ENCODE measurements around the gene LDLRAP1. TPM values are rescaled to one million over a fixed set of nuclear protein-coding genes. Genes with fewer than 3 reads are reported as not detected.

Gene LDLRAP1
- total and polyA plus RNA-seq, 7 donors, result 5.6 to 12.9 (median 10.5) TPM

DNA sequence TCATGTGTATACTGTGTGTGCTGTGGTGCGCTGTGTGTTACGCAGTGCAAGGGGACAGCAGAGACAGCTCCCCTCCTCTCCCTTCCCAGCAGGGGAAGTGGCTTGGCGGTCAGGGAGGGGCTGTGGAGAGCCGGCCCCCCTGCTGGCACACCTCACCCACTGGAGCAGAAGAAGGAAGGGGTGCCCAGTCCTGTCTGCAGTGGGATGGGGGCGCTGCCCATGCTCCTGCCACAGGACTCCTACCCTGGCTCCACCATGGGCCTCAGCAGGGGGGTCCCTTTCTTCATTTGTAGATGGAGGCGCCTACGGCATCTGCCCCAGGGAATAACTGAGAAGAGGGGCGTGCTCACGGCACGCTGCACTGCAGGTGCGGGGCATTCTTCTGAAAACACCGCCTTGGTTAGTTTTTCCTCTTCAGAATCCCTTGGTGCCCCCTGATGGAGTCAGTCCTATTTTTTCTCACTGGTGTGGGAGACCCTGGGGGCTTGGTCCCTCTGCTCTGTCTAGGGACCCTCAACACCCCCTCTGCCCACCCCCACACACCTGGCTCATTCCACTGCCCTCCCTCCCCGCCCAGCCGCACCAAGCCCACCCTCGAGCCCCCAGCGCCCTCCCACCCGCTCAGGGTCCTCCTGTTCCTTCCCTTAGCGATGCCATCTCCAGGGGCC, 13.8 kb upstream of the LDLRAP1 start:
- no peak for ATAC-seq
- no peaks in the 10 kb centered on the region for H3K9me3 ChIP-seq
- no peaks in the 10 kb centered on the region for H3K36me3 ChIP-seq (ENCODE audit: insufficient read depth in 1 of 2, low read depth in 1 of 2)
- H3K27me3 ChIP-seq (ENCODE audit: insufficient read depth in 3 of 3, low read length in 2 of 3), result peaks cover 0 to 3% (median 0%) of the 10 kb centered on the region in 3 donors
- WGBS, 3 donors, result 88 to 93% (median 91%) methylated on average over 16 to 18 of the region's 18 CpGs
- no peak overlapping the region for H3K4me3 ChIP-seq
- intact Hi-C loops (cut with DNase I), result no loop called here
- no peak overlapping the region for H3K27ac ChIP-seq
- no peaks in the 10 kb centered on the region for H3K4me1 ChIP-seq
- TF ChIP-seq, protein P1, sequence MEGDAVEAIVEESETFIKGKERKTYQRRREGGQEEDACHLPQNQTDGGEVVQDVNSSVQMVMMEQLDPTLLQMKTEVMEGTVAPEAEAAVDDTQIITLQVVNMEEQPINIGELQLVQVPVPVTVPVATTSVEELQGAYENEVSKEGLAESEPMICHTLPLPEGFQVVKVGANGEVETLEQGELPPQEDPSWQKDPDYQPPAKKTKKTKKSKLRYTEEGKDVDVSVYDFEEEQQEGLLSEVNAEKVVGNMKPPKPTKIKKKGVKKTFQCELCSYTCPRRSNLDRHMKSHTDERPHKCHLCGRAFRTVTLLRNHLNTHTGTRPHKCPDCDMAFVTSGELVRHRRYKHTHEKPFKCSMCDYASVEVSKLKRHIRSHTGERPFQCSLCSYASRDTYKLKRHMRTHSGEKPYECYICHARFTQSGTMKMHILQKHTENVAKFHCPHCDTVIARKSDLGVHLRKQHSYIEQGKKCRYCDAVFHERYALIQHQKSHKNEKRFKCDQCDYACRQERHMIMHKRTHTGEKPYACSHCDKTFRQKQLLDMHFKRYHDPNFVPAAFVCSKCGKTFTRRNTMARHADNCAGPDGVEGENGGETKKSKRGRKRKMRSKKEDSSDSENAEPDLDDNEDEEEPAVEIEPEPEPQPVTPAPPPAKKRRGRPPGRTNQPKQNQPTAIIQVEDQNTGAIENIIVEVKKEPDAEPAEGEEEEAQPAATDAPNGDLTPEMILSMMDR (IDR thresholded peaks at IDR 0.05), result no peak
- no peak for DNase-seq

DNA sequence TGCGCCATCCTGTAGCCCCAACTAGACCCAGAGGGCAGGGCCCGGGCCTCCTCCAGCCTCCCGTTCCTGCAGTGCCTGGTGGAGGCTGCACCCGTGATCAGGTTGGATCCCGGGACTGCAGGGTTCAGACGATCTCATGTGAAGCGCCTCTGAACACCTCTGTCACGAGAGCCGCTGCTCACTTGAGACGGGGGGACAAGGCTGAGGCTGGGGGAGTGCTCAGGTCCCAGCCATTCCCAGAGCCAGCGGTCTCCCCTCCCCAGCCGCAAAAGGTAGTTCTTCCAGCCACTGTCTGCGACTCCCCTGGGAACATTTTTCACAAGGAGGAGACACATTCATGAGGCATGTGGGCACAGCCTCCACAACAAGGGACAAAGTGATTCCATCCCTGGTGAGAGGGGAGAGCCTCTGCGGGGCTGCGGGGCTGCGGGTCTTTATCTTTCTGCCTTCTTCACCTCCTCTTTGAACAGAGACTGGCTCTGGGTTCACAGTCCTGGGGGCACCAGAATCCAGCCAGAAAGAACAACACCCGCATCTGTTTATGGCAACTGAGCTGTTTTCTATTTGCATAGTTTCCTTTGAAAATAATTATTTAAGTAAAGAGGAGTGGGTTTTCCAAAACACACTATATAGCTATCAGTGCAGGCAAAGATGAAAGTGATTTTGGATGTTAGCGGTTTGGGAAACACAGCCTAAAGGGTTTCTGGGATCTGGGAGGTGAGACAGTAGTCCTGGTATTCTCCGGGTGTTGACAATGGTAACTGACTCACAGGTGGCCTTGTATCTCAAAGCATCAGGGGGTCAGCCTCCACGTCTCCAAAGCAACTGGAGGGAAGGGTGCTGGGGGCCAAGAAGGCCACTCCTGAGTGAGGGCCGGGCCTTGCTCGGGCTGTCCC, 13.0 kb upstream of the LDLRAP1 start:
- no peaks in the 10 kb centered on the region for H3K9me3 ChIP-seq

DNA sequence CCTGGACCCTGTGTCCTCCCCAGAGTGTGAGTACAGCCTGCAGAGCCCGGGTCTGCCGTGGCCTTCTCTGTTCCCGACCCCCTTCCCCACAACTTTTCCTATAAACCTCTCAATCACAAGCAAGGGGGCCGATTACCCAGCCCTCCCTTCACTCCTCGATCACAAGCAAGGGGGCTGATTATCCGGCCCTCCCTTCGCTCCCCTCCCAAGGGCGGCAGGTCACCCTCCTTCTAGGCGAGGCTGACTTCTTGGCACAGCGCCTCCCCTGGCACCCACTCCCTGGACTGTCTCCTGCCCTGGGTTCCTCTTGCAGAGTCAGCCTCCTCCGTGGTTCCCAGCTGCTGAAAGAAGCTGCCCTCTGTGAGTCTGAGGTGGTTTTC, 12.3 kb upstream of the LDLRAP1 start:
- 49 to 63% (median 51%) methylated on average over 11 of the region's 11 CpGs for WGBS, 3 donors
- H3K4me3 ChIP-seq, result no peak overlapping the region
- ATAC-seq (peak in 3 of 4 donors; percentile 64 to 76 (median 70)), DNase-seq (peak in 1 of 2 donors; percentile 66)
- H3K4me1 ChIP-seq, result no peaks in the 10 kb centered on the region
- no peak overlapping the region for H3K27ac ChIP-seq
- no peaks in the 10 kb centered on the region for H3K9me3 ChIP-seq
- no peaks in the 10 kb centered on the region for H3K36me3 ChIP-seq (ENCODE audit: insufficient read depth in 1 of 2, low read depth in 1 of 2)
- TF ChIP-seq, protein P1 (IDR thresholded peaks at IDR 0.05), result no peak
- no peaks in the 10 kb centered on the region for H3K27me3 ChIP-seq (ENCODE audit: insufficient read depth in 3 of 3, low read length in 2 of 3)
- intact Hi-C loops (cut with DNase I), result no loop called here

More for the DNA sequence above, 13.0 kb upstream of the LDLRAP1 start:
- H3K36me3 ChIP-seq (ENCODE audit: insufficient read depth in 1 of 2, low read depth in 1 of 2), result no peaks in the 10 kb centered on the region
- WGBS, 3 donors, result 90 to 93% (median 91%) methylated on average over 22 of the region's 22 CpGs
- H3K27ac ChIP-seq, result no peak overlapping the region
- ATAC-seq, result peak in 3 of 4 donors; percentile 5 to 18 (median 15)
- TF ChIP-seq, protein P1 (IDR thresholded peaks at IDR 0.05), result no peak
- intact Hi-C loops (cut with DNase I), result no loop called here
- H3K4me1 ChIP-seq, result no peaks in the 10 kb centered on the region
- no peaks in the 10 kb centered on the region for H3K27me3 ChIP-seq (ENCODE audit: insufficient read depth in 3 of 3, low read length in 2 of 3)
- H3K4me3 ChIP-seq, result no peak overlapping the region
- no peak for DNase-seq

DNA sequence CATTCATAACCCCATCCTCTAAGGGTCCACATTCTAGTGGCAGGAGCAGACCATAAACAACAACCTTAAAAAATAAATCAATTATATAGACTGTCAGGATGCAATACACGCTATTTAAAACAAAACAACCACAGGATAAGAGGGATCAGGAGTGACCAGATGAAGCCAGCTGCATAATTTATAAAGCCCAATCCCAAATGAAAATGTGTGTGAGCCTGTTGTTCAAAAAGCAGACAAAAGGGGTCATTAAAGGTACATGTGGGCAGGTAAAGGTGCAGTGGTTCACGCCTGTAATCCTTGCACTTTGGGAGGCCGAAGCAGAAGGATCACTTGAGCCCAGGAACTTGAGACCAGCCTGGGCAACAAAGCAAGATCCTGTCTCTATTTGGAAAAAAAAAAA, 10.4 kb upstream of the LDLRAP1 start:
- H3K36me3 ChIP-seq (ENCODE audit: insufficient read depth in 1 of 2, low read depth in 1 of 2), result no peaks in the 10 kb centered on the region
- TF ChIP-seq, protein P1 (IDR thresholded peaks at IDR 0.05), result no peak
- no peak for ATAC-seq
- WGBS, 3 donors, result 89 to 97% (median 91%) methylated on average over 3 of the region's 3 CpGs
- intact Hi-C loops (cut with DNase I), result no loop called here
- no peak for DNase-seq
- H3K4me1 ChIP-seq, result no peaks in the 10 kb centered on the region
- no peaks in the 10 kb centered on the region for H3K27me3 ChIP-seq (ENCODE audit: insufficient read depth in 3 of 3, low read length in 2 of 3)
- H3K4me3 ChIP-seq, result no peak overlapping the region
- no peak overlapping the region for H3K27ac ChIP-seq
- no peaks in the 10 kb centered on the region for H3K9me3 ChIP-seq
